ENCODE measurements around the gene MSI2.

DNA sequence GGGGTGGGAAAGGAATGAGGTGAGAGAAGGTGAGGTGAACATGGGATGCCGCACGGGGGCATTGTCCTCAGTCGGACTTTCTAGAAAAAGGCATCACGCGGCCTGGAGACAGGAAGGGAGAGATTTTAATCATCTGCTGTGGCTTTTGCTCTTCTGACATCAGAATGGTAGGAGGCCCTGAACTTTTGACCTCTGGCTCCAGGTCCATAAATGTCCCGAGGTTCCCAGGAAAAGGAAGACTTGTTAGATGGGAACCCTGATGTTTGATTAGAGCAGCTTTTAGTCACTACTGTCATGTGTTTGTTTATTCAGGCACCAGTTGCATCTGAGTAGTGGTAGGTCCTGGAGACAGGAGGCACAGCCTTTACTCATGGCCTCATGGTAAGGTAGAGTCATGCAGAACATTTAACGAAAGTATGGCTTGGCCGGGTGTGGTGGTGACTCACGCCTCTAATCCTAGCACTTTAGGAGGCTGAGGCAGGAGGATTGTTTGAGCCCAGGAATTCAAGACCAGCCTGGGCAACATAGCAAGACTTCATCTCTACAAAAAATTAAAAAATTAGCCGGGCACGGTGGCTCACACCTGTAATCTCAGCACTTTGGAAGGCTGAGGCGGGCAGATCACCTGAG, 203.1 kb downstream of the MSI2 start:
- TF ChIP-seq EZH2 (IDR thresholded peaks at IDR 0.05; ENCODE audit: insufficient read depth, poor library complexity, severe bottlenecking) (no peak), EZH2phosphoT487 (IDR thresholded peaks at IDR 0.05; ENCODE audit: insufficient read depth, low read depth) (no peak)

Data from GM23248 (cell line).